Stomach (tissue), 9 donors: Measurements from ENCODE around the gene SCD5. TPM values are rescaled to one million over a fixed set of nuclear protein-coding genes. Genes with fewer than 3 reads are reported as not detected.

Experiments used
- DNase-seq, 2 donors: peaks; one replicate each; pipeline versions ENCODE4 v3.0.0 to v3.0.0-alpha.2; 2013 to 2019
- H3K27ac ChIP-seq, 5 donors: fragments of 200-600 bp in 4 of 5; sonication (generic) in 4 of 5; one replicate each; pipeline ENCODE4 v1.5.1; 2013 to 2019; ENCODE audit warnings: mild to moderate bottlenecking in 1 of 5, moderate library complexity in 1 of 5
- H3K27me3 ChIP-seq, 3 donors: fragments of 200-600 bp; sonication (generic); one replicate each; pipeline ENCODE4 v1.5.1; 2017 to 2019; ENCODE audit warnings: mixed run types in 1 of 3
- H3K36me3 ChIP-seq, 4 donors: fragments of 200-600 bp; sonication (generic); 1 replicate in 3 of 4; 2 replicates in 1 of 4; pipeline ENCODE4 v1.5.1; 2016 to 2019
- H3K4me1 ChIP-seq, 4 donors: fragments of 200-600 bp; sonication (generic); one replicate each; pipeline ENCODE4 v1.5.1; 2016 to 2019
- H3K4me3 ChIP-seq, 4 donors: fragments of 200-600 bp; sonication (generic) in 3 of 4; one replicate each; pipeline ENCODE4 v1.5.1; 2016 to 2019; ENCODE audit warnings: mild to moderate bottlenecking in 1 of 4
- H3K9me3 ChIP-seq, 4 donors: fragments of 200-600 bp; sonication (generic); one replicate each; pipeline ENCODE4 v1.5.1; 2016 to 2019
- CTCF ChIP-seq, 7 experiments: fragments of 450-650 bp in 4 of 7; fragments of 200-600 bp in 3 of 7; sonication (generic) in 3 of 7; IDR thresholded peaks; one replicate each; pipeline ENCODE4 v1.5.1; 2016 to 2019; ENCODE audit warnings: antibody characterized with exemption in 7 of 7, control low read depth in 2 of 7, mild to moderate bottlenecking in 1 of 7
- EP300 ChIP-seq: sonication (generic); formaldehyde crosslinking; IDR thresholded peaks from one replicate; pipeline ENCODE4 v1.6.1; 2017; ENCODE audit warnings: antibody characterized with exemption
- POLR2A ChIP-seq, 4 donors: fragments of 450-650 bp; IDR thresholded peaks; one replicate each; pipeline ENCODE4 v1.6.1; 2016; ENCODE audit warnings: antibody characterized with exemption in 4 of 4, control low read depth in 2 of 4, mild to moderate bottlenecking in 1 of 4, moderate library complexity in 1 of 4
- POLR2AphosphoS5 ChIP-seq, 3 donors: sonication (generic); formaldehyde crosslinking; IDR thresholded peaks; one replicate each; pipeline ENCODE4 v1.6.1; 2016; ENCODE audit warnings: antibody characterized with exemption in 3 of 3
- WGBS, 5 donors: extraction: QIAGEN DNeasy Blood & Tissue Kit in 3 of 5; methylation state at CpG; one replicate each; pipeline versions ENCODE4 v1.1.5 to v1.1.7; 2013 to 2018; 5-methylcytosine and 5-hydroxymethylcytosine counted together
- intact Hi-C: fragments of 100-400 bp; cut with DNase I; formaldehyde crosslinking; loops from one replicate; pipeline ENCODE4 v1.15.1; 2023; ENCODE audit warnings: low total_unique reads
- polyA plus RNA-seq, 3 donors: library from polyadenylated mRNA; stranded (reverse); fragments of 200-250 nt; gene quantifications; one replicate each; pipeline ENCODE4 v1.2.3, GENCODE V29; 2013
- total RNA-seq, 5 donors: library from RNA; depleted of rRNA; stranded (reverse); fragments of >200 nt; gene quantifications; one replicate each; pipeline versions ENCODE4 v1.1.0 to v1.2.3, GENCODE V29; 2014 to 2016
- donor health status: healthy with polysubstance abuse.
- donor health status: Bipolar disorder and iron deficiency.
- donor health status: healthy.

SCD5 gene
- total and polyA plus RNA-seq, 8 donors, result 0.58 to 35.9 (median 9.9) TPM

GRCh38 chr4:82747686-82748575, 50.7 kb downstream of the SCD5 start:
- Histone ChIP-seq H3K36me3 (no peaks in the 10 kb centered on the region), H3K4me3 (no peak overlapping the region), H3K27me3 (no peaks in the 10 kb centered on the region), H3K27ac (no peak overlapping the region), H3K9me3 (no peaks in the 10 kb centered on the region), H3K4me1 (peaks cover 0 to 3% (median under 1%) of the 10 kb centered on the region in 4 donors)
- peak in 1 of 2 donors; percentile 48 for DNase-seq
- WGBS, 5 donors, result 66 to 79% (median 77%) methylated on average over 6 of the region's 6 CpGs
- TF ChIP-seq CTCF (IDR thresholded peaks at IDR 0.05) (no peak), EP300 (no peak), POLR2AphosphoS5 (IDR thresholded peaks at IDR 0.05) (no peak), POLR2A (IDR thresholded peaks at IDR 0.05) (no peak)
- intact Hi-C loops, result loop anchor here (10.0 kb wide), 1 partner anchor 283 kb away; no protein-coding TSS in a partner anchor

GRCh38 chr4:82746705-82747574, 51.7 kb downstream of the SCD5 start:
- H3K27ac ChIP-seq, result no peak overlapping the region
- TF ChIP-seq CTCF (IDR thresholded peaks at IDR 0.05), result no peak
- no peak for TF ChIP-seq POLR2A (IDR thresholded peaks at IDR 0.05)
- TF ChIP-seq POLR2AphosphoS5 (IDR thresholded peaks at IDR 0.05), result no peak
- no peak for TF ChIP-seq EP300
- no peak for DNase-seq
- no peaks in the 10 kb centered on the region for H3K4me1 ChIP-seq
- no peak overlapping the region for H3K4me3 ChIP-seq
- no peaks in the 10 kb centered on the region for H3K9me3 ChIP-seq
- WGBS, 5 donors, result 76 to 90% (median 87%) methylated on average over 12 to 13 of the region's 13 CpGs
- intact Hi-C loops, result loop anchor here (10.0 kb wide), 1 partner anchor 282 kb away; no protein-coding TSS in a partner anchor
- no peaks in the 10 kb centered on the region for H3K36me3 ChIP-seq
- no peaks in the 10 kb centered on the region for H3K27me3 ChIP-seq

GRCh38 chr4:82745173-82745842, 53.3 kb downstream of the SCD5 start:
- no peaks in the 10 kb centered on the region for H3K27me3 ChIP-seq
- TF ChIP-seq CTCF (IDR thresholded peaks at IDR 0.05) (no peak), EP300 (no peak), POLR2A (IDR thresholded peaks at IDR 0.05) (no peak), POLR2AphosphoS5 (IDR thresholded peaks at IDR 0.05) (no peak)
- H3K4me1 ChIP-seq, result no peaks in the 10 kb centered on the region
- no peaks in the 10 kb centered on the region for H3K36me3 ChIP-seq
- WGBS, 5 donors, result 81 to 85% (median 82%) methylated on average over 6 of the region's 6 CpGs
- no peak for DNase-seq
- no peak overlapping the region for H3K27ac ChIP-seq
- no peak overlapping the region for H3K4me3 ChIP-seq
- intact Hi-C loops, result loop anchor here (10.0 kb wide), 1 partner anchor 281 kb away; no protein-coding TSS in a partner anchor
- no peaks in the 10 kb centered on the region for H3K9me3 ChIP-seq
